Right ventricle myocardium superior (tissue), 1 donor: Measurements from ENCODE around the gene ADCYAP1. TPM values are rescaled to one million over a fixed set of nuclear protein-coding genes. Genes with fewer than 3 reads are reported as not detected.
"Not testable (repeated sequence)": the region's sequence is repeated elsewhere in the genome, so short reads cannot be mapped to it uniquely, and the experiment has no call there.

Experiments
- ATAC-seq: fragments of 200-7000 bp; cut with Tn5 transposase; one replicate; pipeline ENCODE4 v1.9.1; 2020; ENCODE audit warnings: mild to moderate bottlenecking; ENCODE audit not compliant: poor library complexity
- DNase-seq: peaks from one replicate; pipeline ENCODE4 v3.0.0-alpha.2; 2020
- intact Hi-C: fragments of 100-400 bp; cut with DNase I; formaldehyde crosslinking; loops from one replicate; pipeline ENCODE4 v1.11.2; 2022
- long read RNA-seq: library from polyadenylated mRNA; unstranded; transcript quantifications from one replicate; pipeline ENCODE4 v2.0.0, GENCODE V29; 2021
- total RNA-seq: library from RNA; stranded (reverse); fragmentation: NEBNext Ultra II Directional; extraction: Animal tissue kit (Norgen Biotek cat#: 25700); gene quantifications from one replicate; pipeline ENCODE4 v1.2.1, GENCODE V29; 2021
- donor health status: DM: no; HTN: yes; CAD: no; lungs with severe emphysema.

ADCYAP1 gene
- total RNA-seq = not detected
- long read RNA-seq = 0 reads

GRCh38 chr18:904218-905090 lies at the start of gene ADCYAP1:
TSS of gene ADCYAP1 (plus strand) at chr18:904871. CDS start at chr18:905387, 516 bp downstream.
- DNase-seq = no peak
- no peak for ATAC-seq
- intact Hi-C loops = no loop called here

DNA sequence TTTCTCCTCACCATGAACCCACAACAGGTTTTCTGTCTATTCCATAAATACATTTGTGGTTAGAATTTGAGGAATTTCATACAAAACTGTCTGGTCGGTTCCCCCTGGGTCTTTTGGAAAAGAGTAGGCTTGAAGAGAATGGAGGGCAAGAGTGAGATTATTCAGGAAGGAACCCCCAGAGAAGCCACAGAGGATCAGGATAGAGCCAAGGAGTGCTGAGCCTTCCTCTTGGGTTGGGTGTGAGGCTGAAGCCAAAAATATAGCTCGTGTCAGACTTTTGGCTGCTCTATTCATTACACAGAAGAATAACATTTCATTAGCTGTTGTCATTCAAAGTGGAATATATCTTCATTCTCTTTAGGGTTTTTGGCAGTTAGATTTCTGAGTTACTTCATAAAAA lies 46.7 kb upstream of the ADCYAP1 start:
- DNase-seq (no peak), ATAC-seq (no peak)
- intact Hi-C loops = no loop called here

DNA sequence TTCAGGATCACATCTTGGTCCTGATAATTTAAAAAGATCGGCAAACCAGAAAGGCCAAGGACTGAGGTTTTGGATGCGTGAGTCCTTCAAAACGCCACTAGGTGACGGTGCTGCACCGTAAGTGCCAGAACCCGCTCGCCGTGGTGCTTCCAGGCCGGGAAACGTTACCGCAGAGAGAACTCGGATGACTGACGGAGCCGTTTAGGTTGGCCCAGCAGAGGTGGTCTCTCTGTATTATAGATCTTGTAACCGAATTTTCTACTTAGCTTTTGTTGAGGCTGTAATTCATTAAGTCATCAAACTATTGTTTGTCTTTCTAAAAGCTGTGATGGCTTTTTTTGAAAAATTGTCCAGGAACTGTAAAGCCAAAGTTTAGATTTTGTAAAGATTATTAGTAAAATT lies 39.8 kb upstream of the ADCYAP1 start:
- intact Hi-C loops = loop anchor here (5.0 to 10.0 kb wide), 2 partner anchors 97 to 1680 kb away; no protein-coding TSS in a partner anchor
- peak; percentile 85 for ATAC-seq
- peak; percentile 76 for DNase-seq

DNA sequence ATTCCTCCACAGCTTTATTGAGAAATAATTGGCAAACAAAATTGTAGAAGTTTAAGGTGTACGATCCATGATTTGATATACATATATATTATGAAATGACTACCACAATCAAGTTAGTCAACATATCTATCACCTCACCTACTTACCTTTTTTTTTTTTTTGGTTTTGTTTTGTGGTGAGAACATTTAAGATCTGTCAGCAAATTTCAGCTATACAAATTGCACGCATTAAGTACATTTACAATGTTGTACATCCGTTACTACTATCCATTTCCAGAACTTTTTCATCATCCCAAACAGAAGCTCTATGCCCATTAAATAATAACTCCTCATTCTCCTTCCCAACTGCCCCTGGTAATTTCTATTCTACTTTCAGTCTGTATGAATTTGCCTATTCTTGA lies 37.4 kb upstream of the ADCYAP1 start:
- intact Hi-C loops = loop anchor here (5.0 to 10.0 kb wide), 2 partner anchors 95 to 1678 kb away; no protein-coding TSS in a partner anchor
- no peak for ATAC-seq
- DNase-seq = no peak

DNA sequence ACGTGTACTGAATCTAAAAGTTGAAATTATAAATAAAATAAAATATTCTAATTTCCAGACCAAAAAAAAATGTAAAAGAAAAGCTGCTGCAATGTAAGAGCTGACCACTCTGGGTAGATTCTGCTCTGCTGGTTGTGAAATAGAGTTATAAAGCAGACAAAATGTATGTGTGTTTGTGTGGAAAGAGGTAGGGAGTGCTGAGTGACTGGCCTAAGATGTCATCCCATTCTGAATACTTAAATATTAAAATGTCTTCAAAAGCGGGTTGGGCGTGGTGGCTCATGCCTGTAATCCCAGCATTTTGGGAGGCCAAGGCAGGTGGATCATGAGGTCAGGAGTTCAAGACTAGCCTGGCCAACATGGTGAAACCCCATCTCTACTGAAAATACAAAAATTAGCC lies 31.2 kb upstream of the ADCYAP1 start:
- ATAC-seq, intact Hi-C loops: not testable (repeated sequence)

GRCh38 chr18:875912-876311 lies 28.8 kb upstream of the ADCYAP1 start:
- DNase-seq (no peak), ATAC-seq (no peak)
- intact Hi-C loops = no loop called here

More for the DNA sequence above, 31.2 kb upstream of the ADCYAP1 start:
- DNase-seq = not testable (repeated sequence)

DNA sequence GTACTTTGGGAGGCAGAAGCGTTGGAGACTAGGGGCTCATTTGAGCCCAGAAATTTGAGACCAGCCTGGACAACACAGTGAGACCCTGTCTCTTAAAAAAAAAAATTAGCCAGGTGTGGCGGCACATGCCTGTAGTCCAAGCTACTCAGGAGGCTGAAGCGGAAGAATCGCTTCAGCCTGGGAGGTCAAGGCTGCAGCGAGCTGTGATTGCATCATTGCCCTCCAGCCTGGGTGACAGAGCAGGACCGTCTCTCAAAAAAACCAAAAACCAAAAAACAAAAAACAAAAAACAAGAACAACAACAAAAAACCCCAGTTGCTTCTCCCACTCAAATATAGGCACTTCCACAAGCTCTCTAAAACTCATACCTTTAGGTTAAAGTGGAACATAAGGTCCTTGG lies 27.4 kb upstream of the ADCYAP1 start:
- DNase-seq = no peak
- no peak for ATAC-seq
- intact Hi-C loops = no loop called here

- ATAC-seq = no peak
- no peak for DNase-seq
- intact Hi-C loops = no loop called here
Observed at GRCh38 chr18:886076-886475, 18.6 kb upstream of the ADCYAP1 start.

DNA sequence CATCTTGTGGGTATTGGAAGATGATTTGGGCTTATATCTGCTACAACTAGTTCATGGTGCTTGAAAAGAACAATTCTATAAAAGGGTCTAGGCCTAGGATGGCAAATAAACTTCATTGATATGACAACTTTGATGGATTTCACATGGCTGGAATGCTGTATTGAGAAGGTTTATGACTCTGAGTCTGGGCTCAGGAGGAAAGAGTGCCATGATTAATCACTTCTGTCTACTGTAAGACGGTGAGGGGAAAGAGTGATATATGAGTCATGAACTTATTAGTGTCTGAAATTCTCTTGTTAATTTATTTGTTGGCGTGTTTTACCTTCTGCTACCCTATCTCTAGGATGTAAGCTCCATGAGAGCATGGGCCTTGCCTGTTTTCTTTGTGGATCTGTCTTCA lies 17.0 kb upstream of the ADCYAP1 start:
- intact Hi-C loops = no loop called here
- ATAC-seq = no peak
- no peak for DNase-seq

GRCh38 chr18:892316-892715 lies 12.4 kb upstream of the ADCYAP1 start:
- ATAC-seq (no peak), DNase-seq (no peak)
- intact Hi-C loops = no loop called here

DNA sequence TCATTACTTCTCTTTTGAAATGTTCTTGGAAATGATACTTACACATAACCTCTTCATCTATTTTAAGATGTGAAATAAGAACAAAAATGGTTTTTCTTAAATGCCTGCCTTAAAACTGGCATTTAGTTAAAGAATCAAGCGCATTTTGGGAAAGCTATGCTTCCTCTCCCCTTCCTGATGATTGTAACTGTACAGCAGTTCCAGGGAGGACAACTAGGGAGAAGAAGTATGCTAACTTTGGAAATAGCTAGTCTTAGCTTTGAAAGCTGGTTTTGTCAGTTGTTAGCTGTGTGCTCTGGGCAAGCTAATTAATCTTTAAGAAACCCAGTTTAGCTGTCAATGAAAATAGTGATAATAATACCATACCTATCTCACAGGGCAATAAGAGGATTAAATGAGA lies 8.4 kb upstream of the ADCYAP1 start:
- no peak for DNase-seq
- intact Hi-C loops = no loop called here
- no peak for ATAC-seq

- ATAC-seq = no peak
- intact Hi-C loops = no loop called here
- DNase-seq = no peak
Observed at GRCh38 chr18:901761-902160, 2.9 kb upstream of the ADCYAP1 start.

DNA sequence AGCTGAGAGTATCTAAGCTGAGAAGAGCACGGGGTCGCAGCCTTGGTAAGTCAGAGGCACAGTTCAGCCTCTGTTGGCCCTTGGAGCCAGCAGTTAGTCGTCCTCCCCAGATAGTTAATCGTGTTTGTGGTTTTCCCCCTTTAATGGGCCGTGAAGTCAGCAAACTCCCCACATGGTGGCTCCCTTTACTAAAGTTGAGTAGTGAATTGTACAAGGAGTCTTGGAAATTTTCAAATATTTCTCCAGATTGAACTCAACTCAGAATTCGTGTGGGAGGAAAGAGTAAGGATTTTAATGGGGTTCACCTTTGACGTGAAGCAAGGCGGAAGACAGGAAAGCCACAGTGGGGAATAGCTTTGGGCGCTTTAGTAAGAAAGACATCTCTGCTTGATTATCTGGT lies 2.4 kb upstream of the ADCYAP1 start:
- intact Hi-C loops = no loop called here
- no peak for ATAC-seq
- no peak for DNase-seq

DNA sequence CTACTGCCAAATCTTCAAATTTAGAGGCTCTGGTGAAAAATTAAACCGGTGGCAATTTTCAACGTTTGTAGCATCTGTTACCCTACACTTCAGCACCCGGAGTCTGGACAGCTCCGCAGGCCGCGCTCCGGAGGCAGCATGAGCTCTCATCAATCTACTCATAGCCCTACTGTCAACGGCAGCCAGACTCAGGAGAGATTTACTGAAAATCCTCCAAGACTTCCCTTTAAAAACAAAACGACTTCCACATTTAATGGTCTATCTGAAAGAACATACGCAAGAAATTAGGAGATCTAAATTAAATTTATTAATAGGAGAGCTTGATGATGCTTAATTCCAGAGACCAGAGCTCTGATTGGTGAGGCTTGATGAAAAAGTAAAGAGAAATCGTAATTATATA lies 970 bp upstream of the ADCYAP1 start:
- intact Hi-C loops = no loop called here
- DNase-seq (peak; percentile 66), ATAC-seq (no peak)

- DNase-seq = no peak
- no peak for ATAC-seq
- intact Hi-C loops = no loop called here
Observed at GRCh38 chr18:905307-905947, 756 bp downstream of the ADCYAP1 start.

DNA sequence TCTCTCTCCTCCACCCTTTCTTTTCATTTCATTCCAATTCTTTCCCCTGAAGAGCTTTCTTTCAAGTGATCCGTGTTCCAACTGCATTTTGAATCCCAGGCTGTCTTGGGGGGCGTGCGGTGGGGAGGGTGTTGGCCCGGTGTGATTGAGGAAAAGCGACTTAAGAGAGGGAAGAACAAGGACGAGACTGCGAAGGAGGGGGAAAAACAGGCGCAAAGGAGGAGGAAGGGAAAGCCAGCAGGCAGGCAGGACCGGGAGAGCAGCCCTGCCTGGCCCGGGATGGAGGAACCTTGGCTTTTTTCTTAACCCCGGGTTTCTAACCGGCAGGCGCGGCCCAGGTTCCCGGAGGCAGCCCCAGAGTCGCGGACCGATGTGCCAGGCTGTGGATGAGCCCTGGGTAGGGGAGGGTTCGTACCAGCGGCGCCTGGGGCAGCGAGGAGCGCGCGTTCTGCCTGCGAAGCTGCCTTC lies 1.3 kb downstream of the ADCYAP1 start:
- intact Hi-C loops = no loop called here
- DNase-seq (no peak), ATAC-seq (no peak)

DNA sequence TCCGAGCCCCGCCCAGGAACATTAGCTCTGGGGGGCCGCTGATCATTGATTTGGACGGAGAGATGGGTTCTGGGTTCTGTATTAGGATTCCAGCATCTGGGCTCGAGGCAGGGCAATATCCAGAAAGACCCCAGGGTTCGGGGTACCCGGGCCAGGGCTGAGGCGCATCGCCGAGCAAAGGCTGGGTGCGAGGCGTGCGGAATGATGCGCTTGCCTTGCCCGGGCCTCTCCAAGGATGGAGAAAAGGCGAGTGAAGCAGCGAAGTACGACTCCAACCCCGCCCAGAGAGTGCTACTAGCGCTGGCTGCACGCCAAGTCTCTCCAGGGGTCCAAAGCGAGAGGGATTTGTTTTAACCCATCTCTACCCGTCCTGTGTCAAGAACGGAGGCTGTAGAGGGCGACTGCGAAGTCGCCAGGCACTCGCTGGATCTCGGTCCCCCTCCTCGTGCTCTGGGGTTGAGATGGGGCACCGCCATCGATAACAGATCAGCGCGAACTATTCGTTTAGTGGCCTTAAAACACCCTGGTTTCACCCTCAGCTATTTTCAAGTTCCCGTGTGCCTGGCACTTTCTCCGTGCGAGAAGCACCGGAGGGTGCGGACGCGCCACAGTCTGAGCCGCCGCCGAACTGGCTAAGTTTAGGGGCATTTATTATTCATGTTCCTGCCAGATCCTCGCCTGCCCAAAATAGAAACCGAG lies 1.9 kb downstream of the ADCYAP1 start:
- no peak for DNase-seq
- no peak for ATAC-seq
- intact Hi-C loops = no loop called here

- DNase-seq = no peak
- intact Hi-C loops = no loop called here
Observed at GRCh38 chr18:907115-907884, 2.6 kb downstream of the ADCYAP1 start.

More at GRCh38 chr18:907115-907884, 2.6 kb downstream of the ADCYAP1 start:
- ATAC-seq = peak; percentile 52
